Keratinocyte (primary cell): ENCODE measurements around the gene SHLD2.
"Not testable (repeated sequence)": the region's sequence is repeated elsewhere in the genome, so short reads cannot be mapped to it uniquely, and the experiment has no call there.

Source experiments
- CTCF ChIP-seq, 3 experiments: IDR thresholded peaks in 1 of 3; conservative IDR thresholded peaks in 1 of 3; optimal IDR thresholded peaks in 1 of 3; 2 replicates in 2 of 3; 3 replicates in 1 of 3; pipeline versions ENCODE3 to v1.5.1; 2011; ENCODE audit warnings: low read length in 3 of 3, mild to moderate bottlenecking in 3 of 3, moderate library complexity in 2 of 3, control low read depth in 1 of 3, inconsistent platforms in 1 of 3; ENCODE audit not compliant: insufficient read depth in 2 of 3; ENCODE audit errors: extremely low read depth in 1 of 3
- EZH2 ChIP-seq: IDR thresholded peaks from one replicate; pipeline ENCODE4 v1.6.1; 2012; ENCODE audit warnings: inconsistent platforms, mild to moderate bottlenecking, low read length, moderate library complexity

- TF ChIP-seq CTCF (optimal IDR thresholded peaks at IDR 0.05 in 1 of 3, IDR thresholded peaks at IDR 0.05 in 1 of 3, conservative IDR thresholded peaks at IDR 0.05 in 1 of 3; ENCODE audit: extremely low read depth in 1 of 3, insufficient read depth in 2 of 3, low read length in 3 of 3); EZH2: not testable (repeated sequence)
Observed at GRCh38 chr10:87143109-87143418, 48.1 kb downstream of the SHLD2 start.
